Skeletal muscle tissue (tissue), 4 donors: Measurements from ENCODE around the gene TIMM22. TPM values are rescaled to one million over a fixed set of nuclear protein-coding genes. Genes with fewer than 3 reads are reported as not detected.
A peak's percentile ranks its signal among the peaks of the same experiment; 100 is the strongest.
"Not testable (repeated sequence)": the region's sequence is repeated elsewhere in the genome, so short reads cannot be mapped to it uniquely, and the experiment has no call there.

Source experiments
- H3K27ac ChIP-seq: one replicate; pipeline ENCODE4 v1.7.0; 2013; ENCODE audit warnings: mild to moderate bottlenecking, low read depth, low read length, inconsistent platforms
- H3K27me3 ChIP-seq, 3 donors: one replicate each; pipeline ENCODE4 v1.7.0; 2013; ENCODE audit warnings: low read length in 3 of 3; ENCODE audit not compliant: control insufficient read depth in 3 of 3, insufficient read depth in 3 of 3
- H3K36me3 ChIP-seq, 3 donors: one replicate each; pipeline ENCODE4 v1.7.0; 2013; ENCODE audit warnings: low read length in 3 of 3; ENCODE audit not compliant: control insufficient read depth in 3 of 3, insufficient read depth in 3 of 3
- H3K4me1 ChIP-seq, 3 donors: one replicate each; pipeline ENCODE4 v1.7.0; 2013; ENCODE audit warnings: low read length in 3 of 3, mild to moderate bottlenecking in 3 of 3; ENCODE audit not compliant: control insufficient read depth in 3 of 3, insufficient read depth in 3 of 3
- H3K4me3 ChIP-seq, 3 donors: one replicate each; pipeline ENCODE4 v1.7.0; 2013; ENCODE audit warnings: low read length in 3 of 3
- H3K9ac ChIP-seq, 3 donors: one replicate each; pipeline ENCODE4 v1.7.0; 2013; ENCODE audit warnings: low read length in 3 of 3, mild to moderate bottlenecking in 3 of 3, moderate library complexity in 2 of 3, low read depth in 1 of 3
- H3K9me3 ChIP-seq, 3 donors: one replicate each; pipeline ENCODE4 v1.7.0; 2013; ENCODE audit warnings: low read length in 3 of 3; ENCODE audit not compliant: control insufficient read depth in 3 of 3
- total RNA-seq: library from RNA; depleted of rRNA; stranded (reverse); fragments of >200 nt; gene quantifications from one replicate; pipeline ENCODE4 v1.2.3, GENCODE V29; 2014
- donor health status: Osteomylitis.

The TIMM22 gene
- total RNA-seq, 1 donor from 2014 or later: 15.1 TPM

- Histone ChIP-seq H3K9me3 (no peaks in the 10 kb centered on the region), H3K4me1 (peaks cover 26 to 32% (median 28%) of the 10 kb centered on the region in 3 donors), H3K27ac (peak within 1 kb of the TSS; percentile 74), H3K27me3 (no peaks in the 10 kb centered on the region), H3K4me3 (peak within 1 kb of the TSS; percentile 64 to 87 (median 82)), H3K9ac (peak within 1 kb of the TSS; percentile 70 to 84 (median 79)), H3K36me3 (no peaks in the 10 kb centered on the region)
Measured at GRCh38 chr17:979539-980405, 17.2 kb upstream of the TIMM22 start, which contains the start of gene NXN. Gene NXN (minus strand): TSS chr17:979776.

GRCh38 chr17:980406-981291, 16.3 kb upstream of the TIMM22 start:
- H3K36me3 ChIP-seq: no peaks in the 10 kb centered on the region
- H3K27me3 ChIP-seq: no peaks in the 10 kb centered on the region
- peak overlapping the region; percentile 60 for H3K27ac ChIP-seq
- H3K4me1 ChIP-seq: peaks cover 22 to 26% (median 23%) of the 10 kb centered on the region in 3 donors
- no peaks in the 10 kb centered on the region for H3K9me3 ChIP-seq
- peak overlapping the region; percentile 47 to 65 (median 62) for H3K4me3 ChIP-seq
- peak overlapping the region; percentile 50 to 76 (median 70) for H3K9ac ChIP-seq

DNA sequence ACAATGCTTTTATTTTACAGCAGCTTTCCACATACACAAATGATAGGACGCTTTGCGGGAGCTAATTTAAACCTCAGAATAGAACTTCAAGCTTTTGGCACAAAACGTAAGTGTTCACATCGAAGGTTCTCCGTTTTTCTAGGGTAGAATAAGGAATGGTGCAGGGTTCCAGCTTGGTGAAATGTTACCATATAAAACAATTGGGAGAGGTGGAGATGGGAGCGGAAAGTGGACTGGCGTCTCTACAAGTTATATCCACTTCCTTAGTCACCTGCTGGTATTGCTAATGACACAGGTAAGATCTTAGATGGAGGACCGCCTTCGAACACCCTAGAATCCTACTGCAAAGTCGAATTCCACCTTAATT, 15.7 kb upstream of the TIMM22 start:
- H3K27ac ChIP-seq: no peak overlapping the region
- H3K27me3 ChIP-seq: no peaks in the 10 kb centered on the region
- peaks cover 19 to 26% (median 19%) of the 10 kb centered on the region in 3 donors for H3K4me1 ChIP-seq
- peak overlapping the region in 1 of 3 donors; percentile 74 for H3K9ac ChIP-seq
- no peaks in the 10 kb centered on the region for H3K9me3 ChIP-seq
- no peak overlapping the region for H3K4me3 ChIP-seq
- H3K36me3 ChIP-seq: no peaks in the 10 kb centered on the region

DNA sequence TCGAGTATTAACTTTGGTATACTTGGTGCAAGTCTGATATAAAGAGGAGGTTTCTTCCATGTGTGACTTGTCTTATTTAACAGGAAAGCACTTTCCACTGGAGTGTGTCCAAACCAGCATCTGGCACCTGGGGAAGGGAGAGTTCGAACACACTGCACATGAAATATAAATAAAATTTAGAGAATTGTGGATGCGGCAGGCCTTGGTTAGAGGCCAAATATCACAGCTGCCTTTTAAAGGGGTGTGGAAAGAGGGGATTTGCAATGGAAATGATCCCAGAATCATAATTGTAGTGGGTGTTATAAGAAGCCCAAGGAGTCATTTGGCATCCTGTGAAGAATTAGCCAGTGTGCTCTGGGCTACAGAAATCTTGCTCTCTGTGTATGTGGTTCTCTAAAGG, 13.0 kb upstream of the TIMM22 start:
- Histone ChIP-seq H3K4me3 (no peak overlapping the region), H3K27me3 (no peaks in the 10 kb centered on the region), H3K9ac (no peak overlapping the region), H3K4me1 (peaks cover 5 to 12% (median 11%) of the 10 kb centered on the region in 3 donors), H3K27ac (no peak overlapping the region), H3K9me3 (no peaks in the 10 kb centered on the region), H3K36me3 (peaks cover 0 to 2% (median 0%) of the 10 kb centered on the region in 3 donors)

DNA sequence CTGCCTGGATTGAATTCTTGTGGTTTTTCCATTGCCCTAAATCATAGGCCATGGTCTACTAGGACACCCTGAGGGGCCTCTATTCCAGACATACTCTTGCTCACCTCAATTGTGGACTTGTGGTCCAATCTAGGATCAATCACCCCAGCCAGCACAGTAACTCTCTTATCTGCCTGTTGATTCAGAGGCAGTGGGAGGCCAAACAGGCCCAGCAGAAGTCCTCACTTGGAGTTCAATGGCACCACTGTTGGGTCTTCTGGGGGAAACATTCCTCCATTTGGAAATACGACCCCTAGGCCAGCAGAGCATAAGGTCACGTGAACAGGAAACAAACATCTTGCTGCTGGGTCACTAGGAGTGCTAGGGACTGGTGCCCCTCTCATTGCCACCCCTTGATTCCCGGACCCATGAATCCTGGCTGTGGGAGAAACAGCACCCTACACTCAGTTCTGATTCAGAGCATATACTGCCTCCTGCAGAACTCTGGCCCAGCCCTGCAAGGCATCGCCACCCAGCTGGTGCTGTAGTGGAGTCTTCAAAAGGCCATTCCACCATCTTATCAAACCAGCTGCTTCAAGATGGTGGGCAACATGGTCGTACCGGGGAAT, 10.5 kb upstream of the TIMM22 start:
- H3K4me1 ChIP-seq: no peaks in the 10 kb centered on the region
- no peak overlapping the region for H3K27ac ChIP-seq
- H3K4me3 ChIP-seq: no peak overlapping the region
- H3K9ac ChIP-seq: no peak overlapping the region
- peaks cover 0 to 2% (median 0%) of the 10 kb centered on the region in 3 donors for H3K36me3 ChIP-seq
- no peaks in the 10 kb centered on the region for H3K9me3 ChIP-seq
- no peaks in the 10 kb centered on the region for H3K27me3 ChIP-seq

- Histone ChIP-seq H3K9me3 (no peaks in the 10 kb centered on the region), H3K4me3 (no peak overlapping the region), H3K4me1 (no peaks in the 10 kb centered on the region), H3K27ac (no peak overlapping the region), H3K36me3 (peaks cover 0 to 2% (median 0%) of the 10 kb centered on the region in 3 donors), H3K9ac (no peak overlapping the region), H3K27me3 (no peaks in the 10 kb centered on the region)
Measured at GRCh38 chr17:987931-988330, 9.0 kb upstream of the TIMM22 start.

DNA sequence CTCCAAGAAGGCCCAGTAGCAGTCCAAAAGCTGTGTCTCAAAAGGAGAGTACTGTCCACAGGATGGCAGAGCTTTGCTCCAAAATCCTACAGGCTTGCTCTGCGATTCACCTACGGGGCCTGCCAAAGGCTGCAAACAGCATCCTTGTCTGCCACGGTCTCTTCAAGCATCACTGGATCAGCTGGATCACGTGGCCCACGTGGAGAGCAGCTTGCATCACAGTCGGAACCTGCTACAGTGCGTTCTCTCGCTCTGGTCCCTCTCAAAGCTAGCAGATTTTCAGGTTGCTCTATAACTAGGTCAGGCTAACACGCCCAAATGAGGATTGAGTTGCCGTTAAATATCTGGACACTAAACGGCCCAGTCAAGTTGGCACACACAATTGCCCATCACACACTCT, 8.4 kb upstream of the TIMM22 start:
- Histone ChIP-seq H3K27me3 (no peaks in the 10 kb centered on the region), H3K9me3 (no peaks in the 10 kb centered on the region), H3K9ac (no peak overlapping the region), H3K4me1 (no peaks in the 10 kb centered on the region), H3K4me3 (no peak overlapping the region), H3K36me3 (peaks cover 0 to 2% (median 0%) of the 10 kb centered on the region in 3 donors), H3K27ac (no peak overlapping the region)

- Histone ChIP-seq H3K4me3 (no peak overlapping the region), H3K4me1 (peaks cover 3 to 13% (median 8%) of the 10 kb centered on the region in 3 donors), H3K36me3 (peaks cover 0 to 6% (median 3%) of the 10 kb centered on the region in 3 donors), H3K9ac (no peak overlapping the region), H3K27me3 (no peaks in the 10 kb centered on the region), H3K27ac (no peak overlapping the region), H3K9me3 (no peaks in the 10 kb centered on the region)
Measured at GRCh38 chr17:992933-993332, 4.0 kb upstream of the TIMM22 start.

DNA sequence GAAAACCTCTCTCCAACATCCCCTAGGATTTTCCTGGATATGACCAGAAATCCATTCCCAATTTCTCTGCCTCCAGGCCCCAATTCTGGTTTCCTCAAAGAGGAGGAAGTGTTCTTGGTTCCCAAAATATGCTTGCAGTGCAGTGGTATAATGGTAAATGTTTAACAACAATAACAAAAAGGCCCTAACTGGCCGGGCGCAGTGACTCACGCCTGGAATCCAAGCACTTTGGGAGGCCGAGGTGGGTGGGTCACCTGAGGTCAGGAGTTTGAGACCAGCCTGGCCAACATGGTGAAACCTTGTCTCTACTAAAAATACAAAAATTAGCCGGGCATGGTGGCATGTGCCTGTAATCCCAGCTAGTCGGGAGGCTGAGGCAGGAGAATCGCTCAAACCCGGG, 1.6 kb upstream of the TIMM22 start:
- not testable (repeated sequence) for H3K9ac ChIP-seq, H3K27me3 ChIP-seq, H3K9me3 ChIP-seq, H3K27ac ChIP-seq, H3K4me3 ChIP-seq
- Histone ChIP-seq H3K36me3 (peaks cover 9 to 15% (median 12%) of the 10 kb centered on the region in 3 donors), H3K4me1 (peaks cover 22 to 32% (median 26%) of the 10 kb centered on the region in 3 donors)
